ENCODE data around the gene B3GALNT1. TPM values are rescaled to one million over a fixed set of nuclear protein-coding genes. Genes with fewer than 3 reads are reported as not detected.

Gene B3GALNT1
- total RNA-seq, 4 donors from 2014 or later: 1.3 to 15.3 (median 3.8) TPM

DNA sequence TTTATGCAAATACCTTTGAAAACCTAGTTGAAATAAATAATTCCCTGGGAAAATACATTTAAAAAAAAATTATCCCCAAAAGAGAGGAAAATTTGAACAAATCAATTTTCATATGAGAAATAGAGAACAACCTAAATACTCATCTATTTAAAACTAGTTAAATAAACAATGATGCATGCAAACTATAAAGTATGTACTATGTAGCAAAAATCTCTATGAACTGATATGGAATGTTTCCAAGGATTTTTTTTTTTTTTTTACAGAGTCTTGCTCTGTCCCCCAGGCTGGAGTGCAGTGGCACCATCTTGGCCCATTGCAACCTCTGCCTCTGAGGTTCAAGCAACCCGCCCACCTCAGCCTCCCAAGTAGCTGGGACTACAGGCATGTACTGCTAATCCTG lies 27.2 kb upstream of the B3GALNT1 start:
- WGBS, 2 donors (ENCODE audit: low coverage in 1 of 2): 82 to 100% methylated on average over 1 of the region's 1 CpG
- Histone ChIP-seq H3K36me3 (no peaks in the 10 kb centered on the region), H3K4me3 (no peak overlapping the region), H3K27me3 (no peaks in the 10 kb centered on the region), H3K4me1 (no peaks in the 10 kb centered on the region), H3K27ac (no peak overlapping the region), H3K9me3 (no peaks in the 10 kb centered on the region)
- no peak for DNase-seq
- in situ Hi-C loops (cut with MboI; ENCODE audit: low pct_ligation_motif_present in 1 of 4, low pct_unique_long_range_greater_than_20kb in 1 of 4, low sequenced_read_pairs in 3 of 4) (no loop called here), intact Hi-C loops (cut with DNase I; ENCODE audit: low total_unique reads) (no loop called here)
- TF ChIP-seq, protein P1, sequence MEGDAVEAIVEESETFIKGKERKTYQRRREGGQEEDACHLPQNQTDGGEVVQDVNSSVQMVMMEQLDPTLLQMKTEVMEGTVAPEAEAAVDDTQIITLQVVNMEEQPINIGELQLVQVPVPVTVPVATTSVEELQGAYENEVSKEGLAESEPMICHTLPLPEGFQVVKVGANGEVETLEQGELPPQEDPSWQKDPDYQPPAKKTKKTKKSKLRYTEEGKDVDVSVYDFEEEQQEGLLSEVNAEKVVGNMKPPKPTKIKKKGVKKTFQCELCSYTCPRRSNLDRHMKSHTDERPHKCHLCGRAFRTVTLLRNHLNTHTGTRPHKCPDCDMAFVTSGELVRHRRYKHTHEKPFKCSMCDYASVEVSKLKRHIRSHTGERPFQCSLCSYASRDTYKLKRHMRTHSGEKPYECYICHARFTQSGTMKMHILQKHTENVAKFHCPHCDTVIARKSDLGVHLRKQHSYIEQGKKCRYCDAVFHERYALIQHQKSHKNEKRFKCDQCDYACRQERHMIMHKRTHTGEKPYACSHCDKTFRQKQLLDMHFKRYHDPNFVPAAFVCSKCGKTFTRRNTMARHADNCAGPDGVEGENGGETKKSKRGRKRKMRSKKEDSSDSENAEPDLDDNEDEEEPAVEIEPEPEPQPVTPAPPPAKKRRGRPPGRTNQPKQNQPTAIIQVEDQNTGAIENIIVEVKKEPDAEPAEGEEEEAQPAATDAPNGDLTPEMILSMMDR (IDR thresholded peaks at IDR 0.05): no peak
- no peak for TF ChIP-seq EP300 (IDR thresholded peaks at IDR 0.05; ENCODE audit: low read depth)
- TF ChIP-seq POLR2A (IDR thresholded peaks at IDR 0.05): no peak
- no peak for TF ChIP-seq POLR2AphosphoS5 (IDR thresholded peaks at IDR 0.05)

DNA sequence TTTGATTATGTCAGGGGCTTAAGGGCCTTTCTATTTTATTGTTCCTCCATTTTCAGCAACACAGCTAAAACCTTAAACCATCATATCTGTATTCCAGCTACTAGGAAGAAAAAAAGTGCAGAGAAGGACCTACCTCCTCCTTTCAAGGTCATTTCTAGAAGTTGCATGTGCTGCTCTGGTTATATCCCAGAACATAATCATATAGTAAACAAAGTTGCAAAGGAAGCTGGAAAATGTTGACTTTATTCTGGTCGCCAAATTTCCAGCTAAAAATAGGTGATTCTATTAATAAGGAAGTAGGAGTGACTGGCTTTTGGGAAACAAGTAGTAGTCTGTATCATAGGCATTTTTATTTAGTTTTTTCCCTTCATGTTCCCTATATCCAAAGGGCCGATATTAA lies 21.3 kb upstream of the B3GALNT1 start:
- 73 to 93% methylated on average over 2 of the region's 2 CpGs for WGBS, 2 donors (ENCODE audit: low coverage in 1 of 2)
- TF ChIP-seq POLR2AphosphoS5 (IDR thresholded peaks at IDR 0.05) (no peak), EP300 (IDR thresholded peaks at IDR 0.05; ENCODE audit: low read depth) (no peak)
- Histone ChIP-seq H3K27ac (no peak overlapping the region), H3K9me3 (peaks cover 6 to 10% of the 10 kb centered on the region in 2 donors), H3K4me1 (no peaks in the 10 kb centered on the region), H3K4me3 (no peak overlapping the region), H3K27me3 (no peaks in the 10 kb centered on the region), H3K36me3 (no peaks in the 10 kb centered on the region)
- in situ Hi-C loops (cut with MboI; ENCODE audit: low pct_ligation_motif_present in 1 of 4, low pct_unique_long_range_greater_than_20kb in 1 of 4, low sequenced_read_pairs in 3 of 4) (no loop called here), intact Hi-C loops (cut with DNase I; ENCODE audit: low total_unique reads) (no loop called here)
- DNase-seq: no peak

DNA sequence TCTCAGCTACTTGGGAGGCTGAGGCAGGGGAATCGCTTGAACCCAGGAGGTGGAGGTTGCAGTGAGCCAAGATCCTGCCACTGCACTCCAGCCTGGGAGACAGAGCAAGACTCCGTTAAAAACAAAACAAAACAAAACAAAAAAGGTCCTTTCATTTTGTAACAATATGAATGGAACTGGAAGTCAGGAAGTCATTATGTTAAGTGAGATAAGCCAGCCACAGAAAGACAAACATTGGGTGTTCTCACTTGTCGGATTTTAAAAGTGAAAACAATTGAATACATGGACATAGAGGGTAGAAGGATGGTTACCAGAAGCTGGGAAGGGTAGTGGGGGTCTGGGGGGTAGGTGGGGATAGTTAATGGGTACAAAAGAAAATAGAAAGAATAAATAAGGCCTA lies 12.5 kb upstream of the B3GALNT1 start:
- Histone ChIP-seq H3K27ac (no peak overlapping the region), H3K4me3 (no peak overlapping the region), H3K9me3 (peaks cover 11% of the 10 kb centered on the region in 2 donors), H3K4me1 (no peaks in the 10 kb centered on the region), H3K27me3 (no peaks in the 10 kb centered on the region), H3K36me3 (no peaks in the 10 kb centered on the region)
- no peak for DNase-seq
- in situ Hi-C loops (cut with MboI; ENCODE audit: low pct_ligation_motif_present in 1 of 4, low pct_unique_long_range_greater_than_20kb in 1 of 4, low sequenced_read_pairs in 3 of 4): no loop called here
- WGBS, 2 donors (ENCODE audit: low coverage in 1 of 2): 61 to 70% methylated on average over 2 to 3 of the region's 3 CpGs
- intact Hi-C loops (cut with DNase I; ENCODE audit: low total_unique reads): no loop called here
- TF ChIP-seq POLR2A (IDR thresholded peaks at IDR 0.05) (no peak), POLR2AphosphoS5 (IDR thresholded peaks at IDR 0.05) (no peak), EP300 (IDR thresholded peaks at IDR 0.05; ENCODE audit: low read depth) (no peak)
- TF ChIP-seq, protein P1 (IDR thresholded peaks at IDR 0.05): no peak

DNA sequence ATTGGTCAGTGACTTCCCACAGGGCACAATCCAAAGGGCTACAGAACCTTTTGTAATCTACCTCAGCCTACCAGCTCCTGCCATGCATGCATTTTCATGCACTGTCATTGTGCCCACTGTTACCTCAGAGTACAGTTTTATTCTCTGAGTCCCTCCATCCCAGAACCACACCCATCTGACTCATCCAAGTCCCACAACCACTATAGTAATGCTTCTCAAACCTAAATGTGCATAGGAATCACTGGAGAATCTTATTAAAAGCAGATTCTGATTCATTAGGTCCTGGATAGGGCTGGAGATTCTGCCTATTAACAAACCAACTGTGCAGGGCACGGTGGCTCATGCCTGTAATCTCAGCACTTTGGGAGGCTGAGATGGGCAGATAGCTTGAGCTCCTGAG lies 3.7 kb upstream of the B3GALNT1 start:
- no peaks in the 10 kb centered on the region for H3K9me3 ChIP-seq
- H3K27ac ChIP-seq: no peak overlapping the region
- no peak for DNase-seq
- no peaks in the 10 kb centered on the region for H3K27me3 ChIP-seq
- peaks cover 0 to 12% (median 0%) of the 10 kb centered on the region in 4 donors for H3K4me1 ChIP-seq
- H3K36me3 ChIP-seq: no peaks in the 10 kb centered on the region
- no peak overlapping the region for H3K4me3 ChIP-seq
- TF ChIP-seq POLR2AphosphoS5 (IDR thresholded peaks at IDR 0.05) (no peak), EP300 (IDR thresholded peaks at IDR 0.05; ENCODE audit: low read depth) (no peak), POLR2A (IDR thresholded peaks at IDR 0.05) (no peak)
- TF ChIP-seq, protein P1 (IDR thresholded peaks at IDR 0.05): no peak
- in situ Hi-C loops (cut with MboI; ENCODE audit: low pct_ligation_motif_present in 1 of 4, low pct_unique_long_range_greater_than_20kb in 1 of 4, low sequenced_read_pairs in 3 of 4) (no loop called here), intact Hi-C loops (cut with DNase I; ENCODE audit: low total_unique reads) (no loop called here)
- 88 to 94% methylated on average over 1 of the region's 1 CpG for WGBS, 2 donors (ENCODE audit: low coverage in 1 of 2)

DNA sequence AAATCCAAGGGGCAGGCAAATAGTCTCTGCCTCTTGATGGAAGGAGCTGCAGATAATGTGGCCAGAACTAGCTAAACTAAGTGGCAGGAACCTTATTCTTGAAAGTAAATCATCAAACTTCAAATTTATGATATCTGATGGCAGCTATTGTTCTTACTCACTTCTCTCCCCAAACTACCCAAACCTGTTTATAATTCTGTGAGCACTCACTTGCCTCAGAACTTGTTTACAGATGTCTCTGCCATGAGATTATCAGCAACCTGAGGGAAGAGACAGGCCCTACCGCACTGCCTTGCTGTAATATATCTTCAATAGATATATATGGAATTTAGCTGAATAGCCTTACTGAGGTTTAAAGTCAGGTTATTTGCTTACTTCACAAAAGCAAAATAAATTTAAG lies 2.2 kb upstream of the B3GALNT1 start:
- no peak for DNase-seq
- WGBS, 2 donors (ENCODE audit: low coverage in 1 of 2): 94 to 100% methylated on average over 1 of the region's 1 CpG
- H3K4me3 ChIP-seq: no peak overlapping the region
- H3K9me3 ChIP-seq: no peaks in the 10 kb centered on the region
- peaks cover 0 to 12% (median 0%) of the 10 kb centered on the region in 4 donors for H3K4me1 ChIP-seq
- H3K36me3 ChIP-seq: no peaks in the 10 kb centered on the region
- H3K27me3 ChIP-seq: no peaks in the 10 kb centered on the region
- no peak overlapping the region for H3K27ac ChIP-seq
- intact Hi-C loops (cut with DNase I; ENCODE audit: low total_unique reads): no loop called here
- TF ChIP-seq EP300 (IDR thresholded peaks at IDR 0.05; ENCODE audit: low read depth) (no peak), POLR2A (IDR thresholded peaks at IDR 0.05) (no peak), POLR2AphosphoS5 (IDR thresholded peaks at IDR 0.05) (no peak)
- TF ChIP-seq, protein P1 (IDR thresholded peaks at IDR 0.05): no peak
- in situ Hi-C loops (cut with MboI; ENCODE audit: low pct_ligation_motif_present in 1 of 4, low pct_unique_long_range_greater_than_20kb in 1 of 4, low sequenced_read_pairs in 3 of 4): no loop called here
